HPDE6-E6E7 (cell line): Measurements from ENCODE around the gene CNIH3.

Experiments
- DNase-seq: peaks from one replicate; pipeline ENCODE4 v3.0.0; 2011; ENCODE audit warnings: missing footprints; ENCODE audit errors: extremely low spot score

The CNIH3 gene

DNA sequence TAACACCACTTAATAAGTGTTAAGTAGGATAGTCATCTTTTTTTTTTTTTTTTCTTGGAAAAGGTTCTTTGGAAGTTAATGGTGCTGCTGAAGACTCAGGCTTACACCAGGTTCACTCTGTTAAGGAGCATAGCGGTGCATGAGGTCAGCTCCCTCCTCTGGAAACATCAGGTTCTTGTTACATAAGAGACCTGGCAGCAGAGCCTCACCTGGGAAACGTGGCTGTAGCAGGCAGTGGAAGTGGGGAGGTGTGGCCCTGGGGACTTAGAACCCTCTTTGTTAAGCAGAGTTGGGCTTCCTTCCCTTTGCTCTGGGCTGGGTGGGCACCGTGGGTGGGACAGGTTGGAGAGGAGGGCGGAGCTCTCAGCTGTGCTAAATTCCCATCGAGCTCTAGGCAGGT is 104.1 kb downstream of the CNIH3 start:
- no peak for DNase-seq

DNA sequence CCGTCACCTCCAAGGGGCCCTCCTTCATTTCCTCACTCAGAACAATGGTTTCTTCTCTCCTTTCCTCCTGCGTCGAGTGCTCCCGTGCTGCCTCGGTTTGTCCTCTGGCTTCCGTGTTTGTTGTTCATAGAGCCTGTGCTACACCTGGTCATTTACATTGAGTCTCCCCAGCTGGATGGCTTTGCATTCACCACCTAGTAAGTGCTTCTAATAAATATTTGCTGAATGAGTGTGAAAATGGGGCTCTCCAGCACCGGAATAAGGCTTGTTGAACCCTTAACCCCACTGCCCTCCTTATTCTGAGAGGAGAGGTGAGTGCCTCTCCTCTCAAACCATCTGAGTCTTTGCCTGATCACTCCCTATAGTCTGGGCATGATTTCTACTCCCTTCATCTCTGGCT is 104.9 kb downstream of the CNIH3 start:
- no peak for DNase-seq

GRCh38 chr1:224722838-224723237 is 106.7 kb downstream of the CNIH3 start:
- DNase-seq, result no peak

- no peak for DNase-seq
These were observed 108.4 kb downstream of the CNIH3 start for GRCh38 chr1:224724566-224724965.

- DNase-seq, result no peak
These were observed 110.5 kb downstream of the CNIH3 start for GRCh38 chr1:224726441-224727182.

GRCh38 chr1:224727351-224728289 is 111.5 kb downstream of the CNIH3 start:
- no peak for DNase-seq

- DNase-seq, result no peak
These were observed 114.4 kb downstream of the CNIH3 start for GRCh38 chr1:224730540-224730939.

DNA sequence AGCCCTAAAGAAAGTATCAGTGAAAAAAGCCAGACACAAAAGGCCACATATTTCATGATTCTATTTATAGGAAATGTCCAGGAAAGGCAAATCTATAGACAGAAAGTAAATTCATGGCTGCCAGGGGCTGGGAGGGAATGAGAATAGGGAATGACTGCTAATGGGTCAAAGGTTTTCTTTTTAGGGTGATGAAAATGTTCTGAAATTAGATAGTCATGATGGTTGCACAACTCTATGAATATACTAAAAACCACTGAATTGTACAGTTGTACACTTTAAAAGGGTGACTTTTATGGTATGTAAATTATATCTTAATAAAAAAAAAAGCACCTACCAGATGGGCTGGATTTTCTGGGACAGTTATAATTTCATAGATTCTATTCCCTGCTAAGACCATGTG is 114.8 kb downstream of the CNIH3 start:
- no peak for DNase-seq

DNA sequence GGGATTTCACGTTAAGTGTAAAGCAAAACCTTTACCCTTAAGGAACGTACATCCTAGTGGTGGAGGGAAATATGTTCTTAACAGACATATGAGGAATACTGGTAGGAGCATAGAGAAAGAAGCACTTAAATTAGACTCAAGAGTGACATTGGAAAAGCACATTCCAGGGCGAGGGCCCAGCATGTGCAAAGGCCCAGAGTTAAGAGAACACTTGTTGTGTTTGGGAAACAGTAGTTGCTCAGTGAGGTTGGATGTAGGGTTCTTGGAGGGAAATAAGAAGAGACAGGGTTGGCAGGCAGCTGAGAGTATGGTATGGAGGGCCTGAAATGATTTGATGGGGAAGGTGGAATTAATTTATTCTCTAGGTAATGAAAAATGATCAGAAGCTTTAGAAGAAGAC is 115.5 kb downstream of the CNIH3 start:
- no peak for DNase-seq

GRCh38 chr1:224732377-224733026 is 116.4 kb downstream of the CNIH3 start:
- no peak for DNase-seq

DNA sequence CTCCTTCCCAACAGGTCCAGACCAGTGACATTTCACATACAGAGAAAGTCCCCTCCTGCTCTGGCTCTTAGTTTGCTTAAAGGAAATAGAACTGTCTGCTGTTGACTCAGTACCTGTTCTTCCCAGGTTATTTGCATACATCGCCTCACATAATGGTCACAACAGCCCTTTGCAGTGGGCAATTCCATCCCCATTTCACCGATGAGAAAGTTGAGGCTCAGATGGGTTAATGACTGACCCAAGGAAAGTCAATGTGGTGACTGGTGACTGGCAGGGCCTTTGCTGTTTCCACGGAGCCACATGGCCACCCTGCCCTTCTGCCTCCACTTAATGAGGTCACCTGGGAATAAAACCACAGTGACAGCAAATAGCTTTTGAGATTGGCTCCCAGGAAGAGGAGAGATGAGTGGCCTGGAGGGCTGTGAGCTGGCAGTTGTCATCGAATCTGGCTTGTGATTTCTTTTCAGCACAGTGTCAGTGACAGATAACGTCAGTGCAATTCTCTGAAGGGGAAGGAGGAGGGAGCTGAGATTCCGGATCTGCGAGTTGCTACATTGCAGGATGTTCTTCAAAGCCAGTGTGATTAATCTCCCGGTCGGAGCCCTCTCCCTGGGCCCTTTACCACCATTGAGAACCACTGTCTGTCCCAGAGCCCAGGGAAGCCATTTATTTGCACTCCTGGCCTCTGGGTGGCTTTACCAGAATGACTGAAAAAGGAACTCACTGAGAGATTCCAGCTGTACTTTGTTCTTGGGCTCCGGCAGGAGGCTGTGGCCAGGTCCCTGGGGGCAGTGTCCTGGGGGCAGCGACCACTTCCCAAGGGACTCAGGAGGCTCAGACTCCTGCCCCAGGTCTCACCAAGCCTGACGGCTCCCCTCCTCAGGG is 117.2 kb downstream of the CNIH3 start:
- peak; percentile 29 for DNase-seq

- no peak for DNase-seq
These were observed 118.3 kb downstream of the CNIH3 start for GRCh38 chr1:224734261-224734935.

GRCh38 chr1:224735159-224735558 is 119.0 kb downstream of the CNIH3 start:
- no peak for DNase-seq

- no peak for DNase-seq
These were observed 120.7 kb downstream of the CNIH3 start for GRCh38 chr1:224736619-224737352.

GRCh38 chr1:224737353-224737727 is 121.2 kb downstream of the CNIH3 start:
- no peak for DNase-seq

DNA sequence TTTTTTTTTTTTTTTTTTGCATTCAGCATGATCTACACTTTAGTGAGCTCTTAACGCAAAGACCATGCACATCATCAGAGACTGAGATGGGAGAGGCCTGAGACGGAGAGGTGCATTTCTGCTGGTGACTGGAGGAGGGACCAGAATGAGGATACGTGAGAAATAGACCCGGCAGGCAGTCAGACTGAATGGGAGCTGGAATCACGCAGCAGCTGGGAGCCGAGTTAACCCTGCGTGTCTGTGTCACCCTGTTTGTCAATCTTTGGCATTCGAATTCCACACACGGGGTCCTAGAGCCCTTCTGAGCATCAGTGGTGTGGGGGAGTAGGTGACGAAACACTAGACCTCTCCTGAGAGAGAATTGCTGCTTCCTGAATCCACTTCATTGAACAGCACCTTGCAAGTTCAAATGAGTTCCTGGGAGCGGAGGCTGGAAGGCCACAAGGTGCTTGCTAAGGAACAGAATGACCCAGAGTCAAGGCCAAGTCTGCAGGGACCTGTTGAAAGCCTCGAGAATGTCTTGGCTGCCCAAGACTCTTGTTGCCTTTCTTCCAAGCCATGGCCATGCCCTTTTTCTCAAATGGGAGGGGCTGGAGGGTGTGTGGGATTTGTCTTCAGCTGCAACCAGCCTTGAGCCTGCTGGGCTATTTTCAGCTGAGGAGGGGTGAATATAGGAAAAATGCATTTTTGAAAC is 123.3 kb downstream of the CNIH3 start:
- DNase-seq, result no peak

DNA sequence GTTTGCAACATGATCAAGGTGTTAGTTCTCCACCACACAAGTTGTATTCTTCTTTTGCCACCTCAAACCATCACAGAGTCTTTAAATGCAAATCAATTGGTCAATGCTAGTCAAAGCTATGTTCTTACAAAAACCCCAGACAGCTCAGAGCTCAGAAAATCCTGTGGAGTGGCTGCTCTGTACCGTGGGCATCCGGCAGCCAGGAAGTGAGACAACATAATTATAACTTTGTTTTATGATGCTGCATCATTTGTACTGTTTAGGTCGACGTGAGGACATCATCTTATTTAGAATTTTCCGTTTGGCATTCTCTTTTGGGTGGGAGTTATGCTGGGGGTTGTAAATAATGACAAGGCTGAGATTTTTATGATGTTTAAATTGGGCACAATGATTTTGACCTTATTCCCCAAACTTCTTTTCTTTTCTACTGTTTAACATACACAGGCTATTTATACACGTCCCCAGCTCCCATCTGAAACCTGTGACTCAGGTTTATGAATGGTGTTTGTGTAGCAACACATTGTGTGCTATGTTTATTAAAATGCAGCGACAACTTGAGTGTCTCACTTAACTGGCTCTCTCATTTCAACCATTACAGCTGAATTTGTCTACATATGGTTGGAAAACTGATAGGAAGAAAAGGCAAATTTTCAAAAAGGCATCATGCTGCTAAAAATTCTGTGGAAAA is 124.0 kb downstream of the CNIH3 start:
- no peak for DNase-seq

DNA sequence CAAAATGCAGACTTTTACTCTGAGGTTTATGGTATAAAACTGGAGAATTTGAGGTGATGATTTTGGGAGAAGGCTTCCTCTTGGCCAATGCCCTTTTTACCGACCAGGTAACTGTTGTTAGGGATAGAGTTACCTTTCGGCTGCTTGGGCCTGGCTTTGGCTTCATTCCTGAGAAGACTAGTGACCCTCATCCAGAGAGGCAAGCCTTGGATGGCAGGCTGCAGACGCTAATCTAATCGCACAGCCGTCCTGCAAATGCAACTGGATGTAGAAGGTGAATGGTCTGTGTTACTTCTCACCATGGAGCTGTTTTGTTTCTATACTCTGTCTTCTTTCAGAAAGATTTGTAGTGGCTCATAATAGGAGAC is 124.6 kb downstream of the CNIH3 start:
- no peak for DNase-seq

GRCh38 chr1:224742349-224742748 is 126.2 kb downstream of the CNIH3 start:
- DNase-seq, result no peak
